OCI-LY3 (cell line): ENCODE results near the gene OVOL3.

ENCODE experiments used
- EZH2phosphoT487 ChIP-seq: fragments of 200-600 bp; shearing (Covaris generic); IDR thresholded peaks from 2 replicates; pipeline ENCODE4 v1.6.1; 2018; ENCODE audit warnings: antibody characterized with exemption, mixed run types, low read depth
- TF ChIP-seq, protein P1 (sequence below): fragments of 200-600, 300-600 bp; sonication (generic); IDR thresholded peaks from 2 replicates; pipeline ENCODE4 v1.5.1; 2014; ENCODE audit warnings: antibody characterized with exemption, low read length, low read depth

GRCh38 chr19:36064826-36065225 is 46.1 kb upstream of the OVOL3 start:
- TF ChIP-seq, protein P1, sequence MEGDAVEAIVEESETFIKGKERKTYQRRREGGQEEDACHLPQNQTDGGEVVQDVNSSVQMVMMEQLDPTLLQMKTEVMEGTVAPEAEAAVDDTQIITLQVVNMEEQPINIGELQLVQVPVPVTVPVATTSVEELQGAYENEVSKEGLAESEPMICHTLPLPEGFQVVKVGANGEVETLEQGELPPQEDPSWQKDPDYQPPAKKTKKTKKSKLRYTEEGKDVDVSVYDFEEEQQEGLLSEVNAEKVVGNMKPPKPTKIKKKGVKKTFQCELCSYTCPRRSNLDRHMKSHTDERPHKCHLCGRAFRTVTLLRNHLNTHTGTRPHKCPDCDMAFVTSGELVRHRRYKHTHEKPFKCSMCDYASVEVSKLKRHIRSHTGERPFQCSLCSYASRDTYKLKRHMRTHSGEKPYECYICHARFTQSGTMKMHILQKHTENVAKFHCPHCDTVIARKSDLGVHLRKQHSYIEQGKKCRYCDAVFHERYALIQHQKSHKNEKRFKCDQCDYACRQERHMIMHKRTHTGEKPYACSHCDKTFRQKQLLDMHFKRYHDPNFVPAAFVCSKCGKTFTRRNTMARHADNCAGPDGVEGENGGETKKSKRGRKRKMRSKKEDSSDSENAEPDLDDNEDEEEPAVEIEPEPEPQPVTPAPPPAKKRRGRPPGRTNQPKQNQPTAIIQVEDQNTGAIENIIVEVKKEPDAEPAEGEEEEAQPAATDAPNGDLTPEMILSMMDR, result no peak
- no peak for TF ChIP-seq EZH2phosphoT487
